SKM-1 (cell line): Measurements from ENCODE around the gene UVRAG.
"Not testable (repeated sequence)": the region's sequence is repeated elsewhere in the genome, so short reads cannot be mapped to it uniquely, and the experiment has no call there.

ENCODE experiments used
- DNase-seq: peaks from one replicate; lab custom pipeline; 2025; ENCODE audit not compliant: unreplicated experiment; lab: John Stamatoyannopoulos, UW

UVRAG gene

DNA sequence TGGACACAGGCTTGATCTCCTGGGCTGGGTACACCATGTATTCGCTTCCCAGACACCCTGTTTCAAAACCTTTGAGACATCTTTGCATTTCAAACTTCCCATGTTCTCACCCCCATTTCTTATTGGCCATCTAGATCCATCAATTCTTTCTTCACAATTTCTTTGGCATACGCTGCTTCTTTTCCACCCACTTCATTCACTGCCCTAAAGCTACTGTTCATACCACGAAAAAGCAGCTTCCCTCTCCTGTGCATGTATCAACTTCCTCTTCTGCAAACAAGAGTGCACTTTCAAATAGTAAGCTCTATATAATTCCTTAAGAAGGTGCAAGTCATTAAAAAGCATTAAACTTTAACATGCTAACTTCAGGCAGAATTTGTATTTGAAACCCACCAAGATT, 21.4 kb downstream of the UVRAG start:
- no peak for DNase-seq

DNA sequence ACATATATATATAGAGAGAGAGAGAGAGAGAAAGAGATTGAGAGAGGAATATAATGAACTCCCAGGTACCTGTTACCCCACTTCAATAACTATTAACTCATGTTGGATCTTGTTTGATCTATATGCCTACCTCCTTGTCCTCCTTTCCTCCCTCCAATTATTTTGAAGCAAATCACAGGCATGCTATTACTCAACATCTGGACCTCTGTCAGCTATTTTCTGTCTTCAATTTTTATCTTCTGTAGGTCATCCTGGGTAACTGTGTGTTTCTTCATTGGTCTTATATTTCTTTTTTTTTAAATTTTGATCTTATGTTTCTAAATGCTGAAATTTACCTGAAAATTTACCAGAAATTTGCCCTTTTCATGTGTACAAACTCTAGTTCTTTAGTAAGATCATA, 24.8 kb downstream of the UVRAG start:
- no peak for DNase-seq

DNA sequence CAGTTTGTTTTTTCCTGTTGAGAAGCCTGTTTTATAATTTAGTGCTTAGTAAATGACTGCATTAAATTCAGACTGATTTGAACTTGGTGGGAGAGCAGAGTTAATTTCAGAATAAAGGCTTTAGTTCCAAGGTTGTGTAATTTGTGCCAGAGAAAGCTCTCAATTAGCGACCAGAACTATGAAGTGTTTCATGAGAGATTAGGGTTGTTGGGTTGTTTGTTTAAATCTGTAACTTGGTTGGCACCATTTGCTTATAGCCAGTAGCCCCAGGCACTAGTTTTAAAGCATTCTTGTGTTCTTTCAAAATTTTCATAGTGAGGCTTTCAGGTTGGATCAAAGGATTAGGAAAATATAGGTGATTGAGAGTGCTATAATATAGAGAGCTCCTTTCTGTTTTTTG, 25.5 kb downstream of the UVRAG start:
- DNase-seq: no peak

DNA sequence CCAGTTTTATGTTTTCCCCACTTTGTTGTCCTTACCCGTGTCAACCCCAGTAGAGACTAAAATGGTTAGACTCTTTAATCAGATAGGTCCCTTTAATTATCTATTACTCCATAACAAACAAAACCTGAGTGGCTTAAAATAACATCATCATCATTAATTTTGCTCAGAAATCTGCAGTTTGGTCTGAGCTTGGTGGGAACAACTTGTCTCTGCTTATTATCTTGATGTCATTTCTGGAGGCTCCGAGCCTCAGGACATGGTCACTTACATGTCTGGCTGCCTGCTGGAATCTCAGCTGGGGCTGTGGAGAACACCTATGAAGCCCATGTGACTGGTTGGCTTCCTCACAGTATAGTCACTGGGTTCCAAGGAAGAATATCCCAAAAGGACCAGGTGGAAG, 26.7 kb downstream of the UVRAG start:
- DNase-seq: no peak

DNA sequence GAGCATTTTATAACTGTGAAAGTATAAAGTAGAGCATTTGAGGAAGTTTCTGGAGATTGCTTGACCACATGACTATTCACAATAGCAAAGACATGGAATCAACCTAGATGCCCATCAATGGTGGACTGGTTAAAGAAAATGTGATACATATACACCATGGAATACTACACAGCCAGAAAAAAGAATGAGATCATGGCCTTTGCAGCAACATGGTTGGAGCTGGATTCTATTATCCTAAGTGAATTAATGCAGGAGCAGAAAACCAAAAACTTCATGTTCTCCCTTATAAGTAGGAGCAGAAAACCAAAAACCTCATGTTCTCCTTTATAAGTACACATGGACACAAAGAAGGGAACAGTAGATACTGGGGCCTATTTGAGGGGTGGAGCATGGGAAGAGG, 30.3 kb downstream of the UVRAG start:
- no peak for DNase-seq

DNA sequence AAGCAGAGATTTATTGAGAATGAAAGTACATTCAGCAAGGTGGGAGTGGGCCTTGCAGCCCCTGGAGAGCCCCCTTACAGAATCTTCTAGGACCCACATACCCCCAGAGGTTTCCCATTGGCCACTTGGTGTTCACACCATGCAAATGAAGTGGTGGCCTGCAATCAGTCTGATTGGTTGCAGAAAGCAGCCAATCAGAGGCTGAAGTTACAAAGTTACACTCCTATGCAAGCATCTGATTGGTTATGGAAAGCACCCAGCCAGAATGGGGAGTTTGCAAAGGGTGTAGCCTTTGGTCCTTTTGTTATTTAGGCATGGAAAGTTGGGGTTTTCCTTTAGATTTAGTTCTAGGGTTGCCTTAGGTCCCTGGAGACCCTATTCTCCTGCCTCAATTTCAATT, 34.9 kb downstream of the UVRAG start:
- DNase-seq: no peak

DNA sequence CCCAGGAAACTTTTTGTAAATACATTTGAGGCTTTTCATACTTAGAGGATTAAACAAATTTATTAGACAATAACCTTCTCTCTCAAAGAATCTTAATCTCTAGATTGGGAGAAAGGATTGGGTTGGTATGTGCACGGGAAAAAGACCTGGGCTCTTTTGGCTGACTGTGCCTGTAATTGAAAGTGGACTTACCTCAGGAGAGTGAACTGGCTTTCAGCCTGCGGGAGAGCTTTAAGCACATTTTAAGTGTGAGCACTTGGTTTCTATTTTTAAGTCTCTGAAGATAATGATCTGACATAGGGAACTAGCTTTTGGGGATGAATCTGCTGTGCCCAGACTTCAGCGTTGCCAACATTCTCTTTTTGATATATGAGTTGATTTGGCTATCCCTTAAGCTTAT, 35.8 kb downstream of the UVRAG start:
- peak; percentile 41 for DNase-seq

DNA sequence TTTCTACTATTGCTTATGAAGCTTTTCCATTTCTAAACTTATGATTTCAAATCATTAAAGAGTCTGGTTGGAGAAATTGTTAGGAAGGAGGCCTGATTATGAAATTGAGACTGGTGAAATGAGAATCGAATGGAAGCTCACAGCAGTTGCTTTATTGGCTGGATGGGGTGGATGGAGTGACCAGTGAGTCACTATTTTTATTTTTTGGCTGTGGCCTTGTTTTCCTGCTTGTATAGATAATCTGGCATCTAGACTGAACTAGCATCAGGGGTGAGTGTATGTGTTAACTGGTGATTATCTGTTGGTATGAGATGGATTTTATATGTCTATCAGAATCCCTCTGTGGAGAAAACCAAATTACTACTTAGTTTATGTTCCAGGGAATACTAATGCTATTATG, 36.2 kb downstream of the UVRAG start:
- no peak for DNase-seq

DNA sequence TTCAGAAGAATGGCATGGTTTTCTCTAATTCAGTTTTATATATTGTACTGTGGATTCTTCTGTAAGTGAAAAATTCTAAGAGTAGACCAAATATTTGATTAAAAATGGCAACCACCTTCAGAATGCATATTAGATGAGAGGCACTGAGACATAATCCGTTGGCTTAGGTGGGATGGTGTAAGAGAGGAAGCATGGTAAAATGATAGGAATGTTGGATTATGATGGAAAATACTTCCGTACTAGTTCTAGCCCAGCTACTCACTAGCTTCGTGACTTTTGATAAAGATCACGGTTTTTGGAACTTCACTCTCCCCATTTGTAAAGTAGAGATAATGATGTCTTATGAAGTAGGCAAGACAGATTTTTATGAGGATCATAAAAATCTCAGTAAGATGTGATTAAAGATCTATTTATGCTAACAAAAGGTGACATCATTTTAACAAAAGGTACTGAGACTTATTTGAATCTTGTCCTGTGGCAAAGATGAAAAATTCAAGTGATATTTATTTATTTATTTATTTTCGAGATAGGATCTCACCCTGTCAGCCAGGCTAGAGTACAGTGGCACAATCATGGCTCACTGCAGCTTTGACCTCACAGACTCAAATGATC, 37.5 kb downstream of the UVRAG start:
- no peak for DNase-seq

DNA sequence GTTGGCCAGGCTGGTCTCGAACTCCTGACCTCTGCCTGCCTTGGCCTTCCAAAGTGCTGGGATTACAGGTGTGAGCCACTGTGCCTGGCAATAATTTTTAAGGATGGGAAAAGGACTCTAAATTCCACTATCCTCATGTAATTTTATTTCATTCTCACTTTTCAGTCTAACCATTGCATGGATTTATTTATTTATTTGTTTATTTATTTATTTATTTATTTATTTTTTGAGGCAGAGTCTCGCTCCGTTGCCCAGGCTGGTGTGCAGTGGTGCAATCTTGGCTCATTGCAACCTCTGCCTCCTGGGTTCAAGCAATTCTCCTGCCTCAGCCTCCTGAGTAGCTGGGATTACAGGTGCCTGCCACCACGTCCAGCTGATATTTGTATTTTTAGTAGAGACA, 38.6 kb downstream of the UVRAG start:
- DNase-seq: not testable (repeated sequence)

DNA sequence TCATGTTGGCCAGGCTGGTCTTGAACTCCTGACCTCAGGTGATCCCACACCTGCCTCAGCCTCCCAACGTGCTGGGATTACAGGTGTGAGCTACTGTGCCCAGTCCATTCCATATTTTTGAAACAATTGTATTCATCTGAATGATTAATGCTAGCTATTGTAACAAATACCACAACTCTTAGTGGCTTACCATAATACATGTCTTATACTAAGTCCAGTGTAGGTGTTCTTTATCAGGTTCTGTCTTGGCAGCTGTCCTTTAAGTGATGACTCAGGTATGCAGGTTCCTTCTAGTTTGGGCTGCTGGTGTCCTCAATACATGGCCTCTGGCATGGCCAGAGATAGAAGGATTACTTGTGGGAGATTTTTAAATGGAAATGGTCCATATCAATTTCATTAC, 39.0 kb downstream of the UVRAG start:
- DNase-seq: no peak

DNA sequence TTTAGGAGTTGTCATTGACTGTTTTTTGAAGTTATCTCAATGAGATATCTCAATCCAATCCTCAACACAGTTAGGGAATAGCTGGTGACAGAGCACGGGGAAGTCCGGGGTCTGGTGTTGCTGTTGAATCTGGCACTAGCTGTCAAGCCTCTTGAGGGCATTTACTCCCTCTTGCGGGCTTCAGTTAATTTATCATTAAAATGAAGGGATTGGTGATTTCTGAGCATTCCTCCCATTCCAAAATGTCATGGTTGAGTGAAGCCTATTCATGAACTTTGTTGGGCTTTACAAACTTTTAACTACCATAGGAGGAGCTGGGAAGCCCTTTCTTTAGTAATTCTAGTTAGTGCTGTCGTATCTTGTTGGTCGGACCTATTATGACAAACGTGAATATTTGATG, 40.2 kb downstream of the UVRAG start:
- no peak for DNase-seq

DNA sequence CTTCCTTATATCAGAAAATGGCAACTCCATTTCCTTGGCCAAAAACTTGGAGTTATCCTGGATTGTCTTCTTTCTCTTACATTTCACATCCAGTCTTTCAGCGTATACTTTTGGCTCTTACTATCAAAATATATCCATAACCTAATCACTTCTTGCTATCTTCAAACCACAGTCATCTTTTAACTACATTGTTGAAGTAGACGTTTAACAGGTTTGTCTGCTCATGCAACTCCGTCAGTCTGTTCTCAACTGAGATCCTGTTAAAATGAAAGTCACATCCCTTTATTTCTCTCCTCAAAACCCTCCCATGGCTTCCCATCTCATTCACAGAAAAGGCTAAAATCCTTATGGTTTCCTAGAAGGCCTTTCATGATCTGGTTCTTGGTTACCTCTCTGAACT, 41.9 kb downstream of the UVRAG start:
- DNase-seq: no peak

DNA sequence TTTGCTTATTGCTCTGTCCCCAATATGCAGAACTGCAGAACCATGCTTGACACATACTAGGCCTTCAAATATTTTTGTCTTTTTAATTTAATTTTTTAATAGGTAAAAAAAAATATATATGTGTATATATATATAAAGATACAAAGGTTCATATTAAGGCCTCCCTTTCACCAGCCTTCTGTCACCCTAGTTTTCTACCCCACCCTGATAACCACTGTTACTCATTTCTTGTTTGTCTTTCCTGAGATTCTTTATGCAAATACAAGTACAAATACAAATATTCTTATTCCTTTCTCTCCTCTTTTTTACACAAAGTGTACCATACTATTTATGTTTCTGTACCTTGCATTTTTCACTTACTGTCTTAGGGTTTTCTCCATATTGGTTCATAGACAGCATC, 43.0 kb downstream of the UVRAG start:
- DNase-seq: no peak

DNA sequence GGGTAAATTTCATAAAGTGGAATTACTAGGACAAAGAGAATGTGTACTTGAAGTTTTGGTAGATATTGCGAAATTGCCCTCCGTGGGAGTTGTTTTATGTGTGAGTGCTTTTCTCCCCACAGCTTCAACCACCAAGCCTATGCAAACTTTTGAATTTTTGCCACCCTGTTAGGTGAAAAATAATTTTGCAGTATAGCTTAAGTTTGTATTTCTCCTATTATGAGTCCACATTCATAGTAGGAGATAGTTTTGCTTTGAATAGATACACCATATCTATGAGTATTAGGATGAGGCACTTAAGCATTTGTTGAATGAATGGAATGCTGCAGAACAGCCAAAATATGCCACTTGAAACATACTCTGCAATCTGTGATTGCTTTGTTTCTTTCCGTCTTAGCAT, 43.6 kb downstream of the UVRAG start:
- DNase-seq: no peak

DNA sequence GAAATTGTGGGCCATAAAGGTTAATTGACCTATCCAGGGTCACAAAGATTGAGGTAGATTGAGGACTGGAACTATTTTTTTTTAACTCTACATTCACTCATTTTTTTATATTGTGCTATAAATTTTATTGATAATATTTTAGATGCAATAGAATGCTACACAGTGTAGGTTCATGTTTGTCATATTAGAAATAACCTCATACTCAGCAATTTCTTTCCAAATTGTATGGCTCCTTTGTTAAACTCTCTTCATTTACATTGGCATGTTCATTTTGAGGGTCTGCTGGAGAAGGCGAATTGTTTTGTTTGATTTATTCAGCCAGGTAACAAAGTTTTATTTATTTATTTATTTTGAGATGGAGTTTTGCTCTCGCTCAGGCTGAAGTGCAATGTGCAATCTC, 44.6 kb downstream of the UVRAG start:
- no peak for DNase-seq

DNA sequence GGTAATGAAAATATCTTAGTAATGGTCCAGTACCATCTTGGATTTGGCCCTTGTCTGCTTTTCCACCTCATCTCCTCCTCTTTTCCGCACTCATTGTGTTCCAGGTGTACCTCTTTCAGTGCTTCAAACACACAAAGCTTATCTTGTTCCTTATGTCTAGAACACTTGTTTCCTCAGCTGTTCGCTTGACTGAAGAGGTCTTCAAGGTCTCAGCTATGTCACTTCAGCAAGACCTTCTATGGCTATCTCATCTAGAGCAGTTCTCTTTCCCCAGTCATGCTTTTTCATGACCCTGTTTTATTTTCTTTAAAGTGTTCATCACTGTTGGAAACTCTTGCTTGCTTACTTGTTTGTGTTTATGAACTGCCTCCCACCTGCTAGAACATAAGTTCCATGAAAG, 47.4 kb downstream of the UVRAG start:
- DNase-seq: no peak

DNA sequence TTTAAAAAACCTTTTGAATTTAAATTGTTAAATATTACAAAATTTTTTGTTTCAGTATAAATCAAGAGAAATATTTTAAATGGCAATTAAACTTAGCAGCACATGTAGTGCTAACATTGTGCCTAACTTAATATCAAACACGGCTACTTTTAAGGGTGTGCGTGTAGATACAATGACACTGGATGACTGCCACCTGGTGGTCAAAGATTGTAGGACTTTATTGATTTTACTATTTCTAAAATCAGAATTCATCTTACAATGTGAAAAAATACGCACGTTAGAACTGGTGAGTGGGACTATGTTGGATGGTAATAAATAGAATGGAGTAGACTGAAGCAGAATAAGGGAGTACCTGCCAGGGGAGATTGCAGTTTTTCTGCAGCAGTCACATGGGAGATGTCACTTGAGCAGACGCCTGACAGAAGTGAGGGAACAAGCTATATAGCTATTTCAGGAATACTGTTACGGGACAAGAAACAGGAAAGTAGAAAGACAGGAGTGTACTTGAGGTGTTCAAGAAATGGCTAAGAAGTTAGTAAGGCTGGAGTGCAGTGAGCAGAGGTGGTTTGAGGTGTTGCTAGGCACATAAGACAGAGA, 52.9 kb downstream of the UVRAG start:
- no peak for DNase-seq

DNA sequence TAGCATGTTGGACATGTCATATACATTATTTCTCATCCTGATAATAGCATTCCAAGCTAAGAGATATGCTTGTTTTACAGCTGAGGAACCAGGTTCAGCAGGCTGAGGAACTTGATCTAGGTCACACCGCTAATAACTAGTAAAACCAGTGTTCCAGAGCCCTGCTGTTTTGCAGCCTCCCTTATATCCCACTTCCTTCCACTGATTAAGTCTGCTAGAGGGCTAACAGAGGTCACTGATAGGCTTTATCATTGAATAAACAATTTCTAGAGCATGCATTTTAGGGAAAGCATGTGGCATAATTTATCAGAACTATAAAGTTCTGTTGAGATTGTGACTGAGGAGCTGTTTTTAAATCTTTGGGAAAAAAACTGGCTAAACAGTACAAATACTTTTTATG, 54.0 kb downstream of the UVRAG start:
- no peak for DNase-seq

DNA sequence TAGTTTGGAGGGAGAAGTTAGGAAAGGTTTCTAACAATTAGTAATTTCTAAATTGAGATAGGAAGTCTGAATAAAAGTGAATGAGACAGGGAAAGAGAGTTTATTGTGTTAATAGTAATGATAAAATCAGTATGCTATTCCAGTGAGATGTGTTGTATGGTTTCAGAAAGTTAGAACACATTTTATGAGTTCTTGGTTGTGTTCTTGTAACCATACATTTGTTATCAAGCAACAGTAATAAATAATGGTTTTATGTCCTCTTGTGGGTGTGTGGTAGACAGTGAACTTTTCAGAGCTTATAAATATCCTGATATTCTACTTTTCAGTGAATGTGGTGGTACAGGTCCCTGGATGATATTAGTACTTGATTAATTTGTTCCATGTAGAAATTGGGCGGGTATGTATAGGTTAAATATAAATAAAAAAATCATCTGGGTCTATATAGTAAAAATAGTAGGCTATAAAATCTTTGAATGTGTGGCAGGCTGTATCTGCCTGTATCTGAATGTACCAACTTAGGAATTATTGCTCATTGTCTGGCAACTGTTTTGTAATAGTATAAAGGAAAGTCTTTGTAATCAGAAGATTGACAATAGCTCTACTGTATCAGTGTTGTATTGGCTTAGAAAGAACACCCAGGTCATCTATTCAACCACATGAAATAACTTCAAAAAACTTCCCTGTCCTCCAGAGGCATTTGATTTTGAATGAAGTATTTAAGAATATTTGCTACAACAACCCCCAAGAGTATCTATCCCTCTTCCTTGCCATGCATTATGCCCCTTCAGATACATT, 54.8 kb downstream of the UVRAG start:
- no peak for DNase-seq

DNA sequence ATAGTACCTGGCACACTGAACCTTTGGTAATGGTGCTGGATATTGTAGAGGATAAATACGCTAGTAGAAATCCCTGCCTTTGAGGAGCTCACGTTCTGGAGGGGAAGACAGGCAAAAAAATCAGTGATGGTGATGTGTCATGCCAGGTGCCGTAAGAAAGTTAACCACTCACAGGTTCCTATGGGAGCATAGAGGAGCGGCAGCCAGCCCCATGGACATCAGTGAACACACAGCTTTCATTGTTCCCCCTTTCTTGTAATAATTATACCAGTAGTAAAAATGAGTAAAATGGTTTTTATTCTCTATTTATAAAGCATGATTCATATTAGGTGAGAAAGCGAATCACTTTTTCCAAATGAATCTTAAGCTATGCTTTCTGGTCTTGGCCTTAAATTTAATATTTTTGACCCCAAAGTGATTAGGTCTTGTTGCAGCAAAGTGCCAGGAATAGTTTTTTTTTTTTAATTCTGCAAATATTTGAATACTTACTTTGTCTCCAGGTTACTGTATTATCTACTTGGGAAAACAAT, 57.9 kb downstream of the UVRAG start:
- DNase-seq: no peak
